Measurements from ENCODE around the gene BTAF1.

The BTAF1 gene

GRCh38 chr10:92047215-92047614 is 123.6 kb downstream of the BTAF1 start:
- DNase-seq (ENCODE audit: low read depth, low spot score) = no peak

- DNase-seq (ENCODE audit: low read depth, low spot score) = no peak
These were observed 128.5 kb downstream of the BTAF1 start for GRCh38 chr10:92052088-92052487.

GRCh38 chr10:92052741-92053140 is 129.2 kb downstream of the BTAF1 start:
- DNase-seq (ENCODE audit: low read depth, low spot score) = no peak

GRCh38 chr10:92054807-92055206 is 131.2 kb downstream of the BTAF1 start:
- DNase-seq (ENCODE audit: low read depth, low spot score) = no peak

DNA sequence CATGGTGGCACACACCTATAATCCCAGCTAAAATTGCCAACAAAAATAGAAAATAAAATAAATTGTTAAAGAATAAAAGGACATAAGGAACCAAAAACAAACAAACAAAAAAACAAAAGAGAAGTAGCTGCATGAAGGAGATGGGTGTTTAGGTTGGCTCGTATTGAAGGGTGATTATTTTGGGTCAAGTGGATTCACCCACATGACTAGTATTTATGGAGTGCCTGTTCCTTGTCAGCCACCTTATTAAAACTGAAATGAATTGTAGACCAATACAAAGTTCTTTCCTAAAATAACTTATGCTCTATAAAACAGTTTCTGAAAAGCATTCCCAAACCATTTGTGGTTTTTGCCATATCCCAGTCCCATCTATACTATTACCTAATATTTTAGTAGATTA is 138.7 kb downstream of the BTAF1 start:
- no peak for DNase-seq (ENCODE audit: low read depth, low spot score)

GRCh38 chr10:92064506-92064905 is 140.9 kb downstream of the BTAF1 start:
- DNase-seq (ENCODE audit: low read depth, low spot score) = no peak

DNA sequence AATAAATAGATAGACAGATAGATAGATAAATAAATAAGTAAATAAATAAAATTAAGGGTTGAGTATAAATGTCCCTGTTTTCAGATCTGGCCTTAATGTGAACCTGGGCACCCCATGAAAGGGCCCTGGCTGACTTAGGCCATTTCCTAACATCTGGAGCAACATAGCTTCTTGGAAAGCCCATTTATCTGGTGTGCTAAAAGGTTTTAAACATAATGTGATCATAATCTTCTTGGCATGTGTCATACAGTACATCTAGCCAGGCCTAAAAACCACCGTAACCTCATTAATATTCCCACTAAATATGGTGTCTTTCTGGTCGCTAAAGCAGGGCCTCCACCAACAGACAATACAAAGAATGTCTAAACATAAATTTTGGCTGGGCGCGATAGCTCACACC is 142.8 kb downstream of the BTAF1 start:
- DNase-seq (ENCODE audit: low read depth, low spot score) = no peak

- no peak for DNase-seq (ENCODE audit: low read depth, low spot score)
These were observed 145.3 kb downstream of the BTAF1 start for GRCh38 chr10:92068900-92069299.

GRCh38 chr10:92074126-92074887 is 150.7 kb downstream of the BTAF1 start:
- no peak for DNase-seq (ENCODE audit: low read depth, low spot score)

- DNase-seq (ENCODE audit: low read depth, low spot score) = no peak
These were observed 152.3 kb downstream of the BTAF1 start for GRCh38 chr10:92075829-92076228.

DNA sequence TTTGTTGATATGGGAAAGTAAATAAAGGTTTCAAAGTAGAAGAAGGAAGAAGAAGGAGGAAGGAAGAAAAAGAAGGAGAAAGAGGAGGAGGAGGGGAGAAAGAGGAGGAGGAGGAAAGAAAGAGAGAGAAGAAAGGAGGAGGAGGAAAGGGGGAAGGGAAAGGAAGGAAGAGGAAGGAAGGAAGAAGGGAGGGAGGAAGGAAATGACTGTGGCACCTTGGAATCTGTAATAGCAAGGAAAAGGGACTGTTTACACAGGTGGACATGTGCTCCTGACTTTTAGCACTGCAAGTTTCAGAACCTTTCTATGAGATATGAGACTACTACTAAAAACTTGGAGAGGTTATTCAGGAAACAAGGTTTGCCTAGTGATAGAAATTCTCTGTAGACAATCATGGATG is 153.2 kb downstream of the BTAF1 start:
- DNase-seq (ENCODE audit: low read depth, low spot score) = no peak

DNA sequence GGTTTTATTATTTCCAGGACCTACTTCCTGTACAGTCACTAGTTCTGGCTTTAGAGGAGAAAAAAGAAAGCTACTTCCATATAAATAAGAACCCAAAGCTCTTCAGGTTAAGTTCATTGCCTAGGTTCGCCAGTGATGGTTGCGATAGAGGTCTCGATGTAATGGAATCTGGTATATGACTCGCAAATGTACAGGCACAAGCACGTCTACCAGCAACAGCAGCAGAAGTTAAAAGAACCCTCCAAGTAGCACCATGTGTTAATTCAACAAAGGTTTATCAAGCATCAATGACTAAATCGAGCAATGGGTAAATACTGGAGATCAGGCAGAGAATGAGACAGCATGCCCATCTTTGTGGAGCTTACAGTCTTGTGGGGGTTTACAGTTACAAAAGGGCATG is 155.4 kb downstream of the BTAF1 start:
- DNase-seq (ENCODE audit: low read depth, low spot score) = no peak

Measured in activated naive CD8-positive, alpha-beta T cell treated with anti-CD3 and anti-CD28 coated beads, Interleukin-2, amount 50 U/mL, for 16 hours (primary cell).